Smooth muscle cell (in vitro differentiated cells): Measurements from ENCODE around the gene CC2D2A. TPM values are rescaled to one million over a fixed set of nuclear protein-coding genes. Genes with fewer than 3 reads are reported as not detected.

Experiments
- DNase-seq: peaks from one replicate; lab custom pipeline; 2025; ENCODE audit not compliant: unreplicated experiment; lab: John Stamatoyannopoulos, UW
- H2AFZ ChIP-seq: fragments of 200-600 bp; sonication (generic); 2 replicates; pipeline ENCODE4 v1.6.0; 2016; ENCODE audit warnings: antibody characterized with exemption, low read depth, mild to moderate bottlenecking
- H3F3A ChIP-seq: fragments of 200-600 bp; sonication (generic); 2 replicates; pipeline ENCODE4 v1.6.0; 2017; ENCODE audit warnings: antibody characterized with exemption, low read depth
- H3K27ac ChIP-seq: fragments of 200-600 bp; sonication (generic); 2 replicates; pipeline ENCODE4 v1.5.1; 2016; ENCODE audit warnings: low read depth, mild to moderate bottlenecking
- H3K27me3 ChIP-seq: fragments of 200-600 bp; sonication (generic); 2 replicates; pipeline ENCODE4 v1.6.1; 2016; ENCODE audit warnings: low read depth, mild to moderate bottlenecking
- H3K36me3 ChIP-seq: fragments of 200-600 bp; sonication (generic); 2 replicates; pipeline ENCODE4 v1.5.1; 2016; ENCODE audit warnings: low read depth
- H3K4me1 ChIP-seq: fragments of 200-600 bp; sonication (generic); 2 replicates; pipeline ENCODE4 v1.5.1; 2016; ENCODE audit warnings: low read depth
- H3K4me2 ChIP-seq: fragments of 200-600 bp; sonication (generic); 2 replicates; pipeline ENCODE4 v1.6.0; 2016; ENCODE audit warnings: mild to moderate bottlenecking
- H3K4me3 ChIP-seq: fragments of 200-600 bp; sonication (generic); 2 replicates; pipeline ENCODE4 v1.5.1; 2016; ENCODE audit warnings: mild to moderate bottlenecking
- H3K79me2 ChIP-seq: fragments of 200-600 bp; sonication (generic); 2 replicates; pipeline ENCODE4 v1.6.0; 2016; ENCODE audit warnings: low read depth, mild to moderate bottlenecking
- H3K9ac ChIP-seq: fragments of 200-600 bp; sonication (generic); 2 replicates; pipeline ENCODE4 v1.6.0; 2016; ENCODE audit warnings: low read depth
- H3K9me3 ChIP-seq: fragments of 200-600 bp; sonication (generic); replicated peaks from 2 replicates; pipeline ENCODE4 v1.5.1; 2016; ENCODE audit warnings: low read depth
- H4K20me1 ChIP-seq: fragments of 200-600 bp; sonication (generic); 2 replicates; pipeline ENCODE4 v1.6.0; 2016; ENCODE audit warnings: low read depth
- WGBS: methylation state at CpG from one replicate; pipeline ENCODE4 v1.1.7; 2016; ENCODE audit warnings: low lambda C conversion rate; 5-methylcytosine and 5-hydroxymethylcytosine counted together
- polyA plus RNA-seq: library from polyadenylated mRNA; unstranded; fragments of >200 nt; fragmentation: Nextera tagmentation; extraction: Ambion mirVana; gene quantifications from 2 replicates; pipeline ENCODE4 v1.2.1, GENCODE V29; 2016
- total RNA-seq: library from RNA; depleted of rRNA; stranded (reverse); fragments of >200 nt; gene quantifications from 2 replicates; pipeline ENCODE4 v1.2.3, GENCODE V29; 2014
- TF ChIP-seq, protein P1 (sequence below): fragments of 200-600 bp; sonication (generic); IDR thresholded peaks from 2 replicates; pipeline ENCODE4 v1.5.1; 2017; ENCODE audit warnings: borderline replicate concordance, mild to moderate bottlenecking, antibody characterized with exemption; ENCODE audit not compliant: insufficient read depth, poor library complexity, severe bottlenecking

CC2D2A gene
- total and polyA plus RNA-seq, 2 experiments from 2014 or later = 12.8 to 15.0 TPM

DNA sequence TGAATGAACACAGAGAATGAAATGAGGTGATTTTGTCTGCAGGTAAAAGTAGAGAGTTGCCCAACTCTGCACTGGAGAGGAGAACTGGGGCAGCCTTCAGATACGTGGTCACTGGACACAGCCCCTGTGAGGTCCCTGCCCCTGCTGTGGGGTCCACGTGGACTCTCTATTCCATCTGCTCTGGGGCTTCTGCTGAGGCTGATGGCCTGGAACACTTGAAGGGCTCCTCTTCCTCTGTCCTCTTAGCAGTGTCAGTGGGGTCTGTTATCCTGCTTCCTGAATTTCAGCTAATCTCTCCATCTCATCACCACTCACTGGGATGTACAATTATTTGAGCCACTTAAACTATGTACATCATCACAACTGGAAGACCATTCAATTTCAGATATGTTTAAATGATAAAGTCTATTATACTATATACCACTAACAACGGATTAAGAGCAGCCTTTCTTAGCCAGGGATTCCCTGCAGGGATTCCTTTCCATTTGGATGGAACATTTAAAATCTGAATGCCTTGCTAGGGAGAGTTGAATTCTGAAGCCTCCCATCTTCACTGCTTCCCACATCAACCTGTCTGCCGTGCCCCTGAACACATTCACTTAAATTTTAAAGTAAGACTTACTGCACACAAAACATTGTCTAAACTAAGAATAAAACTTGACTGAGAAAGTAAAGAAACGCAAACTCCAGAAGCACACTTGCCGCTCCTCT lies 74.0 kb downstream of the CC2D2A start:
- Histone ChIP-seq H3K9ac (no peak overlapping the region), H3F3A (no peaks in the 10 kb centered on the region), H3K4me1 (peaks cover 8% of the 10 kb centered on the region), H2AFZ (no peak overlapping the region), H3K27ac (no peak overlapping the region), H3K27me3 (no peaks in the 10 kb centered on the region), H3K9me3 (no peaks in the 10 kb centered on the region), H3K79me2 (no peaks in the 10 kb centered on the region), H3K4me2 (no peak overlapping the region), H3K36me3 (no peaks in the 10 kb centered on the region), H4K20me1 (no peaks in the 10 kb centered on the region), H3K4me3 (no peak overlapping the region)
- no peak for DNase-seq
- 75% methylated on average over 6 of the region's 6 CpGs for WGBS
- TF ChIP-seq, protein P1, sequence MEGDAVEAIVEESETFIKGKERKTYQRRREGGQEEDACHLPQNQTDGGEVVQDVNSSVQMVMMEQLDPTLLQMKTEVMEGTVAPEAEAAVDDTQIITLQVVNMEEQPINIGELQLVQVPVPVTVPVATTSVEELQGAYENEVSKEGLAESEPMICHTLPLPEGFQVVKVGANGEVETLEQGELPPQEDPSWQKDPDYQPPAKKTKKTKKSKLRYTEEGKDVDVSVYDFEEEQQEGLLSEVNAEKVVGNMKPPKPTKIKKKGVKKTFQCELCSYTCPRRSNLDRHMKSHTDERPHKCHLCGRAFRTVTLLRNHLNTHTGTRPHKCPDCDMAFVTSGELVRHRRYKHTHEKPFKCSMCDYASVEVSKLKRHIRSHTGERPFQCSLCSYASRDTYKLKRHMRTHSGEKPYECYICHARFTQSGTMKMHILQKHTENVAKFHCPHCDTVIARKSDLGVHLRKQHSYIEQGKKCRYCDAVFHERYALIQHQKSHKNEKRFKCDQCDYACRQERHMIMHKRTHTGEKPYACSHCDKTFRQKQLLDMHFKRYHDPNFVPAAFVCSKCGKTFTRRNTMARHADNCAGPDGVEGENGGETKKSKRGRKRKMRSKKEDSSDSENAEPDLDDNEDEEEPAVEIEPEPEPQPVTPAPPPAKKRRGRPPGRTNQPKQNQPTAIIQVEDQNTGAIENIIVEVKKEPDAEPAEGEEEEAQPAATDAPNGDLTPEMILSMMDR = no peak

DNA sequence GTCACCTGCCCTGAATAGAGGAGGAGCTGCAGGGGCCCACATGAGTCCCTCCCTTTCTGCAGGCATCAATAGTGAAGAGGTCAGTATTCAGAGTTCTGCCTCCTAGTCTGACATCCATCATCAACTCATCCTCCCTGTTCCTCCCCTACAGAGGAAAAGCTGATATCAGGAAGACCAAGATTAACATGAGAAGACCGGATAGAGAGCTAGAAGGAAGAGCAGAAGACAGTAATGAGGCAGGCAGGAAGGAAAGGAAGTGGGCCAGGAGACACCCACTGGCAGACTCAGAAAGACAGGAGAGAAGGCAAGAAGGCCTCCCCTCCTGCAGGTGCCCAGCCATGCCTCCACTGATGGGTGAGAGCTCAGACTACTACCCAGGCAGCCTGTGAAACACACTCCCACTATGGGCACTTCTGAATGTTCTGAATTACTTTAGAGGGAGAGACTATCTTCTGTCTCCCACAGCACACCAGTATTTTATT lies 74.6 kb downstream of the CC2D2A start:
- Histone ChIP-seq H3K4me2 (no peak overlapping the region), H4K20me1 (no peaks in the 10 kb centered on the region), H3F3A (no peaks in the 10 kb centered on the region), H2AFZ (no peak overlapping the region), H3K4me3 (no peak overlapping the region), H3K79me2 (no peaks in the 10 kb centered on the region), H3K27ac (no peak overlapping the region), H3K9me3 (no peaks in the 10 kb centered on the region), H3K27me3 (no peaks in the 10 kb centered on the region), H3K4me1 (peaks cover 8% of the 10 kb centered on the region), H3K36me3 (no peaks in the 10 kb centered on the region), H3K9ac (no peak overlapping the region)
- TF ChIP-seq, protein P1 = no peak
- no peak for DNase-seq
- WGBS = 77% methylated on average over 1 of the region's 1 CpG

DNA sequence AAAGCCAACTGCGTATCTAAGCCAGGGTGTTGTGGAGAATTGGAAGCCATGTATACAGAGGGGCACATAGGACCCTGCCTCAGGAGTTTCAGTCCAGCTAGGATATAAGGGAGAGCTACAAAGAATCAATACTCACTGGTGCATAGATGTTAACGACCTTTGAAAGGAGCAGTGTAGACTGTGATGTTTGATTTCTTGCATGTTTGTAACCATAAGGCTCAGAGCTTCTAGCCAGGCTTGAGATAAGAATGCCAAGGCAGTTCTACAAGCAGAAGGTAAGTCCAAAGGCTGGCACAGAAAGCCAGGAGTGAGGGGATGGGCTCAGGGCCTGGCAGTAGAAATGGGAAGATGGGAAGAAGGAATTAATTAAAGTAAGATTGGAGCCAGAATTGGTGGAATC lies 75.7 kb downstream of the CC2D2A start:
- Histone ChIP-seq H2AFZ (no peak overlapping the region), H3F3A (no peaks in the 10 kb centered on the region), H4K20me1 (no peaks in the 10 kb centered on the region), H3K4me2 (no peak overlapping the region), H3K27ac (no peak overlapping the region), H3K4me3 (no peak overlapping the region), H3K9me3 (no peaks in the 10 kb centered on the region), H3K36me3 (no peaks in the 10 kb centered on the region), H3K27me3 (no peaks in the 10 kb centered on the region), H3K4me1 (peaks cover 8% of the 10 kb centered on the region), H3K9ac (no peak overlapping the region), H3K79me2 (no peaks in the 10 kb centered on the region)
- WGBS = 92% methylated on average over 2 of the region's 2 CpGs
- TF ChIP-seq, protein P1 = no peak
- no peak for DNase-seq

DNA sequence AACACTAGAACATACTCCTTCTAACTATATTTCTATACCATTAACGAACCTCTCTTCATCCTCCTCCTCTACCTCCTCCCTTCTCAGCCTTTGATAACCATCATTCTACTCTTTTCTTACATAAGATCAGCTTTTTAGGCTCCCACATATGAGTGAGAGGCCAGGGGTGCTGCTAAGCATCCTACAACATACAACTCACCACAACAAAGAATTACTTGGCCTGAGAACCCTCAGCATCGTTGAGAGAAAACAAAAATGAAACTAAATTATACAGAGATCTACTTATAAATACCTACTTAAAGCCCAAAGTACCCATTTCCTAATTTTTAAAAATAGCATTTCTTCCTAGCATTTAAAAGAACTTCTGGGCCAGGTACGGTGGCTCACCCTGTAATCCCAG lies 77.7 kb downstream of the CC2D2A start:
- no peak for DNase-seq
- Histone ChIP-seq H3K79me2 (no peaks in the 10 kb centered on the region), H3F3A (no peaks in the 10 kb centered on the region), H4K20me1 (no peaks in the 10 kb centered on the region), H2AFZ (no peak overlapping the region), H3K27ac (no peak overlapping the region), H3K36me3 (no peaks in the 10 kb centered on the region), H3K27me3 (no peaks in the 10 kb centered on the region), H3K4me1 (peaks cover 8% of the 10 kb centered on the region), H3K9ac (no peak overlapping the region), H3K4me3 (no peak overlapping the region), H3K4me2 (no peak overlapping the region), H3K9me3 (no peaks in the 10 kb centered on the region)
- TF ChIP-seq, protein P1 = no peak
- WGBS = 89% methylated on average over 3 of the region's 3 CpGs
